Measurements from ENCODE around the gene SLCO3A1. TPM values are rescaled to one million over a fixed set of nuclear protein-coding genes. Genes with fewer than 3 reads are reported as not detected.

SLCO3A1 gene
- total and polyA plus RNA-seq, 4 donors: 1.6 to 3.6 (median 2.4) TPM

GRCh38 chr15:92123962-92124656, 270.6 kb downstream of the SLCO3A1 start:
- no peaks in the 10 kb centered on the region for H3K9me3 ChIP-seq (ENCODE audit: control insufficient read depth in 4 of 4, low read length in 3 of 4)
- WGBS: 92% methylated on average over 6 of the region's 6 CpGs
- TF ChIP-seq YY1 (IDR thresholded peaks at IDR 0.05): no peak
- no peak for TF ChIP-seq HNF4G (IDR thresholded peaks at IDR 0.05)
- H3K27ac ChIP-seq (ENCODE audit: low read depth in 1 of 2, low read length in 2 of 2): no peak overlapping the region
- no peak overlapping the region for H3K9ac ChIP-seq (ENCODE audit: low read depth in 1 of 2, low read length in 2 of 2)
- DNase-seq (ENCODE audit: low spot score): no peak
- peaks cover 0 to 5% (median 0%) of the 10 kb centered on the region in 4 donors for H3K4me1 ChIP-seq (ENCODE audit: control insufficient read depth in 4 of 4, insufficient read depth in 4 of 4, low read length in 3 of 4)
- no peaks in the 10 kb centered on the region for H3K36me3 ChIP-seq (ENCODE audit: control insufficient read depth in 4 of 4, insufficient read depth in 3 of 4, low read depth in 1 of 4, low read length in 3 of 4)
- no peak overlapping the region for H3K4me3 ChIP-seq (ENCODE audit: low read depth in 1 of 3, low read length in 3 of 3)
- H3K27me3 ChIP-seq (ENCODE audit: control insufficient read depth in 4 of 4, insufficient read depth in 4 of 4, low read length in 3 of 4): no peaks in the 10 kb centered on the region

GRCh38 chr15:92124657-92125010, 271.1 kb downstream of the SLCO3A1 start:
- Histone ChIP-seq H3K9me3 (ENCODE audit: control insufficient read depth in 4 of 4, low read length in 3 of 4) (no peaks in the 10 kb centered on the region), H3K27me3 (ENCODE audit: control insufficient read depth in 4 of 4, insufficient read depth in 4 of 4, low read length in 3 of 4) (no peaks in the 10 kb centered on the region), H3K4me1 (ENCODE audit: control insufficient read depth in 4 of 4, insufficient read depth in 4 of 4, low read length in 3 of 4) (peaks cover 0 to 5% (median 0%) of the 10 kb centered on the region in 4 donors), H3K9ac (ENCODE audit: low read depth in 1 of 2, low read length in 2 of 2) (no peak overlapping the region), H3K27ac (ENCODE audit: low read depth in 1 of 2, low read length in 2 of 2) (no peak overlapping the region), H3K4me3 (ENCODE audit: low read depth in 1 of 3, low read length in 3 of 3) (no peak overlapping the region), H3K36me3 (ENCODE audit: control insufficient read depth in 4 of 4, insufficient read depth in 3 of 4, low read depth in 1 of 4, low read length in 3 of 4) (no peaks in the 10 kb centered on the region)
- no peak for DNase-seq (ENCODE audit: low spot score)
- WGBS: 96% methylated on average over 3 of the region's 3 CpGs
- TF ChIP-seq RXRA (IDR thresholded peaks at IDR 0.05): no peak
- no peak for TF ChIP-seq TAF1 (conservative IDR thresholded peaks at IDR 0.05)
- TF ChIP-seq JUND (IDR thresholded peaks at IDR 0.05): no peak
- no peak for TF ChIP-seq FOXA1 (IDR thresholded peaks at IDR 0.05)
- no peak for TF ChIP-seq HNF4A (conservative IDR thresholded peaks at IDR 0.05)
- no peak for TF ChIP-seq FOXA2 (IDR thresholded peaks at IDR 0.05)
- no peak for TF ChIP-seq GABPA (IDR thresholded peaks at IDR 0.05 in 1 of 2, conservative IDR thresholded peaks at IDR 0.05 in 1 of 2)
- no peak for TF ChIP-seq HNF4G (IDR thresholded peaks at IDR 0.05)
- no peak for TF ChIP-seq MAX (IDR thresholded peaks at IDR 0.05)
- TF ChIP-seq, protein P1, sequence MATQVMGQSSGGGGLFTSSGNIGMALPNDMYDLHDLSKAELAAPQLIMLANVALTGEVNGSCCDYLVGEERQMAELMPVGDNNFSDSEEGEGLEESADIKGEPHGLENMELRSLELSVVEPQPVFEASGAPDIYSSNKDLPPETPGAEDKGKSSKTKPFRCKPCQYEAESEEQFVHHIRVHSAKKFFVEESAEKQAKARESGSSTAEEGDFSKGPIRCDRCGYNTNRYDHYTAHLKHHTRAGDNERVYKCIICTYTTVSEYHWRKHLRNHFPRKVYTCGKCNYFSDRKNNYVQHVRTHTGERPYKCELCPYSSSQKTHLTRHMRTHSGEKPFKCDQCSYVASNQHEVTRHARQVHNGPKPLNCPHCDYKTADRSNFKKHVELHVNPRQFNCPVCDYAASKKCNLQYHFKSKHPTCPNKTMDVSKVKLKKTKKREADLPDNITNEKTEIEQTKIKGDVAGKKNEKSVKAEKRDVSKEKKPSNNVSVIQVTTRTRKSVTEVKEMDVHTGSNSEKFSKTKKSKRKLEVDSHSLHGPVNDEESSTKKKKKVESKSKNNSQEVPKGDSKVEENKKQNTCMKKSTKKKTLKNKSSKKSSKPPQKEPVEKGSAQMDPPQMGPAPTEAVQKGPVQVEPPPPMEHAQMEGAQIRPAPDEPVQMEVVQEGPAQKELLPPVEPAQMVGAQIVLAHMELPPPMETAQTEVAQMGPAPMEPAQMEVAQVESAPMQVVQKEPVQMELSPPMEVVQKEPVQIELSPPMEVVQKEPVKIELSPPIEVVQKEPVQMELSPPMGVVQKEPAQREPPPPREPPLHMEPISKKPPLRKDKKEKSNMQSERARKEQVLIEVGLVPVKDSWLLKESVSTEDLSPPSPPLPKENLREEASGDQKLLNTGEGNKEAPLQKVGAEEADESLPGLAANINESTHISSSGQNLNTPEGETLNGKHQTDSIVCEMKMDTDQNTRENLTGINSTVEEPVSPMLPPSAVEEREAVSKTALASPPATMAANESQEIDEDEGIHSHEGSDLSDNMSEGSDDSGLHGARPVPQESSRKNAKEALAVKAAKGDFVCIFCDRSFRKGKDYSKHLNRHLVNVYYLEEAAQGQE (IDR thresholded peaks at IDR 0.05): no peak
- no peak for TF ChIP-seq EGR1 (IDR thresholded peaks at IDR 0.05; ENCODE audit: low read depth in 2 of 2)

GRCh38 chr15:92128788-92129187, 275.3 kb downstream of the SLCO3A1 start:
- TF ChIP-seq HNF4A (conservative IDR thresholded peaks at IDR 0.05) (no peak), FOXA1 (IDR thresholded peaks at IDR 0.05) (no peak), RAD21 (IDR thresholded peaks at IDR 0.05) (no peak), NR2F2 (IDR thresholded peaks at IDR 0.05) (no peak), EGR1 (IDR thresholded peaks at IDR 0.05; ENCODE audit: low read depth in 2 of 2) (no peak), GABPA (IDR thresholded peaks at IDR 0.05 in 1 of 2, conservative IDR thresholded peaks at IDR 0.05 in 1 of 2) (no peak), MAX (IDR thresholded peaks at IDR 0.05) (no peak), TAF1 (conservative IDR thresholded peaks at IDR 0.05) (no peak), RXRA (IDR thresholded peaks at IDR 0.05) (no peak), YY1 (IDR thresholded peaks at IDR 0.05) (no peak)
- TF ChIP-seq, protein P1 (IDR thresholded peaks at IDR 0.05): no peak
- 96% methylated on average over 5 of the region's 5 CpGs for WGBS
- Histone ChIP-seq H3K4me3 (ENCODE audit: low read depth in 1 of 3, low read length in 3 of 3) (no peak overlapping the region), H3K27ac (ENCODE audit: low read depth in 1 of 2, low read length in 2 of 2) (no peak overlapping the region), H3K4me1 (ENCODE audit: control insufficient read depth in 4 of 4, insufficient read depth in 4 of 4, low read length in 3 of 4) (no peaks in the 10 kb centered on the region), H3K27me3 (ENCODE audit: control insufficient read depth in 4 of 4, insufficient read depth in 4 of 4, low read length in 3 of 4) (no peaks in the 10 kb centered on the region), H3K9ac (ENCODE audit: low read depth in 1 of 2, low read length in 2 of 2) (no peak overlapping the region), H3K36me3 (ENCODE audit: control insufficient read depth in 4 of 4, insufficient read depth in 3 of 4, low read depth in 1 of 4, low read length in 3 of 4) (no peaks in the 10 kb centered on the region), H3K9me3 (ENCODE audit: control insufficient read depth in 4 of 4, low read length in 3 of 4) (no peaks in the 10 kb centered on the region)
- no peak for DNase-seq (ENCODE audit: low spot score)
